NCI-H345 treated with DMSO at 0.1 percent for 48 hours (cell line): ENCODE results near the gene ALKBH5.
A peak's percentile ranks its signal among the peaks of the same experiment; 100 is the strongest.

Experiments
- DNase-seq: peaks from one replicate; lab custom pipeline; 2025; ENCODE audit not compliant: unreplicated experiment; lab: John Stamatoyannopoulos, UW

ALKBH5 gene

DNA sequence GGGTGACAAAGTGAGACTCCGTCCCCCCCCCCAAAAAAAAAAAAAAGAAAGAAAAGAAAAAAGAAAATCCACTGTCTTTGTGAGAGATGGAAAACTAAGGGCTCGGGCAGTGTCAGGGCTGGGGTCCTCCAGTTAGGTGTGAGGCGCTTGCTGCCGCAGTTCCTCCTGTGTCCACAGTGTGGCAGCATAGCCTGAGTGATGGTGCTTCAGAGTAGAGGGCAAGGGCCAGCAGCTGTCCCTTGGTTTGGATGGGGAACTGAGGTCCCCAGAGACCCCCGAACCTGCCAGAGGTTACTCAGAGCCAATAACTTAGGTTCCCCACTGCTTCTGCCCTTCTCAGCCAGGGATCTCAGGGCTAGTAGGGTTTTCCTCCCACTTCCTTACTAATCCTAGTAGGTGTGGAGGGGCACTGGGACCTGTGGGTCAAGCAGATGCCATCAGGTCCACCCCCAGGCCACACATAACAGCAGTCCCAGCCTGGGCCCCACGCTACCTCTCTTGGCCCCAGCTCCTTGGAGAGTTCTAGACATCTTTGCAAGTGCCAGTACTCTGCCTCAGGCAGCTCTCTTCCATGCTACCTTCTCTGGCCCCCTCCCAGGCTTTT lies 33.9 kb downstream of the ALKBH5 start:
- peak; percentile 0 for DNase-seq

DNA sequence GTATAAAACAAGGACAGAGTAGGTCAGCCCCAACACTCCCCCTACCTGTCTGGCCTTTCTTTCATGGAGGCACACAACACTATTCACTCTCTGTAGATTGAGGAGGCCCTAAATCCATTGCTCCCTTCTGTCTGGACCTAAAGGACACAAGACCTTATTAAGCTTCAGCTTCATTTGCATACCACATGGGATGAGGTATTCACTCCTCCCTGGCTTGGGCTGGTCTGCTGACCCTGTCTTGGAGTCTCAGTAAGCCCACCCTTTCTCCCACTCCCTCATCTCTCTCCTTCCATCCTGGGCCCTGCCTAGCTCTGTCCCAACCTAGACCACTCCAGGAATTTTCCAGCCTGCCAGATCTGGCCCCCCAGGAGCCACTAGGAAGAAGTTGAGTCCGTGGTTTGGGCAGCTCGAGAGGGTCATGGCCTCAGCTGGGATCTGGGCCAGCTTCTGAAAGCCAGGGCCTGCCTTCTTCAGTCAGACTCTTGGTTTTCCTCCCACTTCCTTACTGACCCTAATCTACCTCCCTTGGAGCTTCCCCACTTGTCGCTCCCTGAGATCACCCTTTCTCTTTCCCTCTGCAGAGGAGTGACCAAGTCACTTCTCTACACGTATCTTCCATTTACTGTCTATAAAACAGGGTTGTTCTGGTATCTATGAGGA lies 35.3 kb downstream of the ALKBH5 start:
- DNase-seq = no peak

DNA sequence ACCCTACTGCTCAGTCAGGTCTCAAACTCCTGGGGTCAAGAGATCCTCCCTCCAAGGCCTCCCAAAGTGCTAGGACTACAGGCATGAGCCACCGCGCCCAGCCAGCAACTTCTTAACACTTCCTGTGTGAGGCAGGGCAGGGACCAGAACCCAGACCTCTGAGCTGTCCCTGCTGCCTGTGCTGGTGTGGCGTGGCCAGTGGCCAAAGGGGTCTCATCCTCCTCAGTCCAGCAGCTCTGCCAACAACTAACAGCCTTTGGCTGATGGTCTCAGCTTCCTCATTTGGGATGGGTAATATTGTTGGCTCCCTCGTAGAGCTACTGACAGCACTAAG lies 40.4 kb downstream of the ALKBH5 start:
- DNase-seq = no peak

DNA sequence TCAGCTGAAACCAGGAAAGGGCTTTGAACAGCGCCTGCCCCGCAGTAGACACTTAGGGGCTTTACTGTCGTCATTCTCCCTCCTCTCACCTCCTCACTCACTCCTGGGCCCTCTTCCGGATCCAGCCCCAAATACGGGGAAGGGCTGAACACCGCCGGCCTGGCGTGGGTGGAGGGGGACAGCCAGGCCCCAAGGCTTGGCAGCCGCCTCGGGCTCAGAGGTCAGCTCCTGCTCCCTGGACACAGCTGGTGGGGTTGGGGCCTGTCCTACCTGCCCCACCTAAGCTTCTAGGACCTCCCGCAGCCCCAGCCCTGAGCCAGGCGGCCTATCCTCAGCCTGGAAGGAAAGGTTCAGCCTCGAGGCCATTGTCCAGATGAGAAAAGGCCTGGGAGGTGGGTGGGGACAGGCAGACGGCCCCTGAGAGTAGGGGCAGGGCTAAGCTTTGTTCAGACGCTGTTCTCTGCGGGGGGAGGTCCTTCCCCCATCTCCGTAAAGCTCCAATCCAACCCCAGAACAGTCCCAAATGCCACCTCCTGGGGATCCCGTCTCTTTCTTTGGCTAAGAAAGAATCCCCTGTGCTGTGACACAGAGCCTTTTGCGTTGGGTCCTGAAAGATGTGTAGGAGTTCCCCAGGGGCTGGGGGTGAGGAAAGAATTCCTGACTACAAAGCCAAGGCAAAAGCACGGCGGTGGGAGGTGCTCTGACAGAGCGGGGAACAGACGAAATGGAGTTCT lies 40.9 kb downstream of the ALKBH5 start:
- DNase-seq = no peak

DNA sequence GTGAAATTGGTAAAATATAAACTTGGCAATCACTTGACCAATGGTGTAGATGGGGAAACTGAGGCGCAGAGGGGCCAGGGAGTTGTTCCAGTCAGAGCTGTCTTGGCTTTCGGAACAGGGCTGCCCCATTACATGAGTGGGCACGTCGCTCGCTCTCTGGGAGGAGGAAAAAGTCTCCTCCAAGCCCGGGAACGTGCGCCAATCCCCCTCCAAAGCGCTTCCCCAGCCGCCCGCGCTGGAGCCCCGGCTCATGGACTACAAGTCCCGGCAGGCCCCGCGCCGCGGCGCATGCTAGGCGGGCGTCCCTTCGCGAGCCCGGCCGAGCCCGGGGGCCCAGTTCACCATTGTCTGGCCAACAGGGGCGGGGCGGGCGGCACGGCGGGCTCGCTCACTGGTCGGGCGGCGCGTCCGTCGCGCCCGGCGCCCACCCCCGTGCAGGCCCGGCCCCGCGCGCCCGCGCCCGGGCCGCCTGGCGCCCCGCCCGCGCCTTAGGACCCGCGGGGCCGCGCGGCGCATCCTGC lies 41.6 kb downstream of the ALKBH5 start, which contains the start of gene LLGL1:
TSS of gene LLGL1 (plus strand) at position 515 of the 521 bp plus-strand sequence. CDS start 48 bp downstream, outside the sequence.
- peak; percentile 65 for DNase-seq

DNA sequence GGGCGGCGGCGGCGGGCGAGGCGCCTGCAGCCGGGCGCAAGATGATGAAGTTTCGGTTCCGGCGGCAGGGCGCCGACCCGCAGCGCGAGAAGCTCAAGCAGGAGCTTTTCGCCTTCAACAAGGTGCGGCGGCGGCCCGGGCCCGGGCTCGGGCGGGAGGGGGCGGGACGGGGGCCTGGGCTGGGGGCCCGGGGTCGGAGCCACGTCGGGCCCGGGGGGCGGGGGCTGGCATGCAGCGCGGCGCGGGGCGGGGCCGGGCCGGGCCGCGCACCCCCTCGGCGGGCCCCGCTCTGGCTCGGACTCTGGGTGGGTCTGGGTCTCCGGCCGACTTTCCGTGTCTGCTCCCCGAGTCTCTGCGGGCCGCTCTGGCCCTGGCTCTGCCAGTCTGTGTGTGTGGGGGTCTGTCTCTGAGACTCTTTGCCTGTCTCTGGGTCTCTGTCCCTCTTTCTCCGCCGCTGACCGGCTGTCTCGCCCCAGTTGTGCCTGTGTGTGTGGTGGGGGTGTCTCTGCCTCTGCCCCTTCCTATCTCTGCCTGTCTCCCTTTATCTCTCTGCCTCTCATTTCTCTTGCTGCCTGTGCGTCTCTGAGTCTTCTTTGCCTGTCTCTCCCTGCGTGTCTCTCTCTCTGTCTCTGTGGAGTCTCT lies 42.1 kb downstream of the ALKBH5 start:
- DNase-seq = no peak

DNA sequence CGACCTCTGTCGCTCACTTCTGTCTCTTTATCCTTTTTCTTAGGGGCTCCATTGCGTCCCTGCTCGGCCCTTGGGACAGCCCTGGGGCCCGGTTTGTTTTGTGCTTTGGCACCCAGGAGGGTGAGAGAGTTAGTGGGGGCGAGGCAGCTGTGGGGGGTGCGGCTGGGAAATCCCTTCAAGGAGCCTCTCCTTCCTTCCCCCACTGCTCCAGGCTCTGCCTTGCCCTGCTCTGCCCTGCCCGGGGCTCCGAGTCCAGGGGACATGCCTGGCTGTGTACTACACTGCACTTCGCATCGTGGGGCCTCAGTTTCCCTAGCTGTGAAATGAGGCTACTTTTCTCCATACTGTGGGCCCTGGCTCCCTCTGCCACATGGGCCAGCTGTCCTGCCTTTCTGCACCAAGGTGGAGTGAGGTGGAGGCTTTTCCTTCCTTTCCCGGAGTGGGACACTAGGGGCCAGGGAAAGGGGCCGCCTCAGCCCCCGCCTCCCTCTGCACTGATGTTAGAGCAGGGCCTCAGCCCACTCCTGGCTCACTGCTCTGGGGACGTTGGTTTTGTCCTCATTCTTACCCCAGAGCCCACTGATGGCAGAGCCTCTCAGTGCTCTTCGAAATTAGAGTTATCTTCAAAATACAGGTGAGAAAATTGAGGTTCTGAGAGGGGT lies 42.8 kb downstream of the ALKBH5 start:
- no peak for DNase-seq

DNA sequence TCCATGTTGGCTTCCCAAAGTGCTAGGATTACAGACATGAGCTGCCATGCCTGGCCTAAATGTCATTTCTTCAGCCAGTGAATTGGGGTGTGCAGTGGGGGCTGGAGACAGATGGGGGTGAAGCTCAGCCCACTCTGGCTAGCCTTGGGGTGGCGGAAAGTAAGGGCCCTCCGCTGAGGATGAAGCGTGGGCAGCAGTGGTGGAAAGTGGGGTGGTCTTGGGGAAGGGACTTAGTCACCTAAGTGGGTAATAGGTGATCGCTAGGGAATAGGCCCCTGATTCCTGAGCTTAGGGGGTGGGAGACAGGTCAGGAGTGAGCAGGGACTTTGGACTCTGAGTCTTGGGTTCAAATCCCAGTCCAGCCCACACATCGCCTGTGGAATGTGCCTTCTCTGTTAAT lies 44.0 kb downstream of the ALKBH5 start:
- no peak for DNase-seq

DNA sequence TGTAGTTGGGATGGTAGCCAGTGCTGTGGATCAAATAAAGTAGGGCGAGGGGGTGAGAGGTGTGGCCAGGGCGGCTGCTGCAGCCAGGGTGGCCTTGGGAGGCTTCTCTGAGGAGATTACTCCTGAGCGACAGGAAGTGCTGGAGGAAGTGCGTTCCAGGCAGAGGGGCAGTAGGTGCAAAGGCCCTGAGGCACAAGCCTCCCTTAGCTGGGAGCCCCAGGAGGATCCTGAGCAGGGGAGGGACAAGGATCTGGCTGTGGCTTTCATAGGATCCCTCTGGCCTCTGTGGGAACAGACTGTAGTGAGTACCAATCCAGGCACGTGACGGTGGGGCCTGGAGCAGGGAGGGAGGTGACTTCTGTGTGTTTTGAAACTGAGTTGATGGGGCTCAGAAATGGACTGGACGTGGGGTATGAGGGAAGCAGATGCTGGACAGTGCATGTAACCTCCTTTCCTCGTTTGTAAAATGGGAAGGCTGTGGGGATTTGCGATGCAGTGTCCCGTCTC lies 44.6 kb downstream of the ALKBH5 start:
- DNase-seq = no peak

DNA sequence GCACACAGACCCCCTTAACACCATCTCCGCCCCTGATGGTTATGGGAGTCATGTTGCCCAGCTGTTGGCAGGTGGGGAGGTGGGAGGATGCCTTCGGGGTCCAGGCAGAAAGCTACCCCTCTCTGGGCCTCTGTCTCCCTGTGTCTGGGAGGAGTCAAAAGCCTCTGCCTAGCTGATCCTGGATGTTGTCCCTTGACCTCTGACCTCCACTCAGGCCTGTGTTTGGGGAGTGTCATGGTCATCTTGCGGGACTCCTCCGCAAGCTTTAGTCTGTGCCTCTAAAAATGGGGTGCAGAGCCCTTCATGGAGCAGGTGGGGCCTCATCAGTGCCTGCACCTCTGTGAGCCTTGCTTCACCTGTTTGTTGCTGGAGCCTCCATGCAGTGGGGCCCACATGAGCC lies 45.6 kb downstream of the ALKBH5 start:
- no peak for DNase-seq

DNA sequence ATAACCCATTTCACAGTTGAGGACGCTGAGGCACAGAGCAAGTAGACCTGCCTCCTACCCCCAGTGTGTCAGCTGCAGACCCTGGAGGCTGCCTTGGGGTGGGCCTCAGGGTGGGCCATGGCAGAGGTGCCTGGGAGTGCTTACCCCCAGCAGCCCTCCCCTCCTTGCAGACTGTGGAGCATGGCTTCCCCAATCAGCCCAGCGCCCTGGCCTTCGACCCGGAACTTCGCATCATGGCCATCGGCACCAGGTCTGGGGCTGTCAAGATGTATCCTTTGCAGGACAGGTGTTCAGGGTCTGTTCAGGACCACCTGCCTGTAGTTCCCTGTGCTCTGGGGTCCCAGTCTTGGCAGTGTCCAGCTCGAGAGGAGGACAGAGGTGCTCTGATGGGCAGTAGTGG lies 46.1 kb downstream of the ALKBH5 start:
- DNase-seq = no peak

DNA sequence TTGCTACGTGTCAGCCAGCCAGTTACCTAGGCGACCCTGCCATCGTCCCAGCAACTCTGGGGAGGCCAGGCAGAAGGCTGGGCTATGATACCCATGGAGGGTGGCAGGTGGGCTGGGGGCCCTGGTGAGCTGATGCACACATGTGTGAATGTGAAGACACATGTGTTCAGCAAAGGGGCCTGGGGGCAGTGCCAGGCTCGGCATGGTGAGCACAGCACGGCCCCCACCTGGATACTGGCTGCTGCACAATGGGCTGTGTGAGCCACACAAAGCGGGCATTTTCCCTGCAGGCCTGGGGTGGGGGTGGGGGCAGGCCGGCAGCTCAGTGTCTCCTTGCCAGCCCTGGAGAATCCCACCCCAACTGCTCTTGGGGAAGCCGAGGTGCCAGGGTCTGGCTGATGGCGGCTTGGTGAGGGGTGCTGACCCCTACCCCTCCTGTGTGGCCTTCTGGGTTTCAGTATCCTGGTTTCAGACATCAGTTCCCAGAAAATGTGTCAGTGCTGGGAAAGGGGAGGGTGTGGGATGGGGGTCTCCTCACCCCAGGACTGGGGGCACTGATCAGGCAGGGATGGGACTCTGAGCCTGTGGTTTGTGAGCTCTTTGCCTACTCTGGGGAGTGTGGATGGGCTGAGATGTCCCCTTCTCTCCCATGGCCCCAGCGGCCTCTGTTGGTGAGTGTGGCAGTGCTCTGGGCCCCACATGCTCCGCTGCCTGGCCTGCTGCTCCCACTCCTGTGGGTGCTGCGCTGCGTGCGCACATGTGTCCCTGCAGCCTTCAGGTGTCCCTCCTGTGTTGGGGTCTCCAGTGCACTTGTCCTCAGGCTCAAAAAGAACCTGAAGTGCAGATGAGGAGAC lies 46.9 kb downstream of the ALKBH5 start:
- DNase-seq = no peak

DNA sequence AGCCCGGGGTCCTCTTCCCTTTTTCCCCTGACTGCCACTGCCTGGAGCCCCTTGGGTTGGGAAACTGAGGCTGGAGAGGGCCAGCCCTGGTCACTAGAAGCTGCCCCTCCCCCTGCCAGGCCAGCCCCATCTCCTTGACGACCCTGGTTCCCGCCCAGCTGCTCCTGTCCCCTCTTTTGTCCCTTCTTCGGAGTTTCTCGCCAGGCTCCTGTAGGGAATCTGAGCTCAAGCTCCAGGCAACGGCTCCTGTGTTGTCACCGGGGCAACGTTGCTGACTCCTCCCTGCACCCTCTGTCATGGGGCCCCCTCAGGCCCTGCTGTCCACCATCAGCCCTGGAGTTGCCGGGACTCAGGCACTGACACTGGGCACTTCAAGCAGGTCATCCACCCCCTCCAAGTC lies 47.5 kb downstream of the ALKBH5 start:
- no peak for DNase-seq

DNA sequence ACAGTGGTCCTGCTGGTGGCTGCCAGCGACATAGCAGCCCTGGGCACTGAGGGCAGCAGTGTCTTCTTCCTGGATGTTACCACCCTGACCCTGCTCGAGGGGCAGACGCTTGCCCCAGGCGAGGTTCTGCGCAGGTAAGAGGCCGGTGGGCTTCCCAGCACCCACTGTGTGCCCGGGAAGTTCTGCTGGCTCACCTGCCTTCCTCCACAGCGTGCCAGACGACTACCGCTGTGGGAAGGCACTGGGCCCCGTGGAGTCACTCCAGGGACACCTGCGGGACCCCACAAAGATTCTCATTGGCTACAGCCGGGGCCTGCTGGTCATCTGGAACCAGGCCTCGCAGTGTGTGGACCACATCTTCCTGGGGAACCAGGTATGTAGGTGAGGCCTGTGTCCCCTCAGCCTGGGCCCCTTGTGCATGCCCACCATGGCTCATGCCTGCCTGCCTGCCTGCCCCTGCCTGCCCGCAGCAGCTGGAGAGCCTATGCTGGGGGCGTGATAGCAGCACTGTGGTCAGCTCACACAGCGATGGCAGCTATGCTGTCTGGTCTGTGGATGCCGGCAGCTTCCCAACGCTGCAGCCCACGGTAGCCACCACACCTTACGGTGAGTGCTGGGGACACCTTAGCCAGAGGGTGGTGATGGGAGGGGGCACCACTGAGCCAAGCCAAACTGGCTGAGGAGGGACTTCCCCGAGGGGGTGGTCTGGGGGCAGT lies 50.3 kb downstream of the ALKBH5 start:
- no peak for DNase-seq

DNA sequence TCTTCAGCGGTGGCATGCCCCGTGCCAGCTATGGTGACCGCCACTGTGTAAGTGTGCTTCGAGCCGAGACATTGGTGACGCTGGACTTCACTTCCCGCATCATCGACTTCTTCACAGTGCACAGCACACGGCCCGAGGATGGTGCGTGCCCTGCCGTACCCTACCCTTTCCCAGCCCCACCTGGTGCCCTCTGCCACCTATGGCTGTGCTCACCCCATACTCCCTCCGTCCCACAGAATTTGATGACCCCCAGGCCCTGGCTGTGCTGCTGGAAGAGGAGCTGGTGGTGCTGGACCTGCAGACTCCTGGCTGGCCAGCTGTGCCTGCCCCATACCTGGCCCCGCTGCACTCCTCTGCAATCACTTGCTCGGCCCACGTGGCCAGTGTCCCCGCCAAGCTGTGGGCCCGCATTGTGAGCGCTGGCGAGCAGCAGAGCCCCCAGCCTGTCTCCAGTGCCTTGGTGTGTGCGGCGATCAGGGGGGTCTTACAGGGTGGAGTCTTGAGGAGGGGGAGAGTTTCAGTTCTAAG lies 51.3 kb downstream of the ALKBH5 start:
- DNase-seq = no peak

DNA sequence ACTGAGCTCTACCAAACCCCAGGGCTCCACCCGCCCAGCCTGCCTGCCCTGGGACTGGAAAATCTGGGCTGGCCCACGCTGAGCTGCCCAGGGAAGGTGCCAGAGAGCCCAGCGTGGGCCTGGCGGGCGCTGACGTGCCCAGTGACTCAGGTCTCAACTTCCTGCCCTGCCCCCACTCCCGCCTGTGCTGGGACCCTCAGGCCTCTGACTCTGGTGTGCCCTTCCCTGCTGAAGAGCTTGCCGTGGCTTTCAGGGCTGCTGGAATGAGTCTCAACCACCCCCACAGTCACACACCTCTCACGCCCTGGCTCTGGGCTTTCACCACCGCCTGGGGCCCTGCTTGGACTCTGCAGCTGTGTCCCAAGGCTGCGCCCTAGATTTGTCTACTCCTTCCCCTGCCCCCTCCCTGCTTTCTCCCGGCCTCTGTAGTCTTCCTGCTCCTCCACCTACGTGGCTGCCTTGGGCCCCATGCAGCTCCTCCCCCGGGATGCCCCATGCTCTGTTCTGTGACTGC lies 52.2 kb downstream of the ALKBH5 start:
- DNase-seq = no peak

DNA sequence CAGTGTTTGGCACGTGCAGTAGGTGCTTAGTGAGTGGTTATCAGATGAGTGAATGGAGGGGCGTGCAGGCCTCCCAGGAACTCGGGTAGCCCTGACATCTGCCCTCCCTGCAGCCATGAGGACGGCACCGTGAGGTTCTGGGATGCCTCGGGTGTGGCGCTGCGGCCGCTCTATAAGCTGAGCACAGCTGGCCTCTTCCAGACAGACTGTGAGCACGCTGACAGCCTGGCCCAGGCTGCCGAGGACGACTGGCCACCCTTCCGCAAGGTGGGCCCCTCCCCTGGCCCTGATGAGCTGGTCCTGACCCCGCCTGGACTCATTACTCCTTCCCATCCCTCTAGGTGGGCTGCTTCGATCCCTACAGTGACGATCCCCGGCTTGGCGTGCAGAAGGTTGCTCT lies 52.9 kb downstream of the ALKBH5 start:
- DNase-seq = no peak

DNA sequence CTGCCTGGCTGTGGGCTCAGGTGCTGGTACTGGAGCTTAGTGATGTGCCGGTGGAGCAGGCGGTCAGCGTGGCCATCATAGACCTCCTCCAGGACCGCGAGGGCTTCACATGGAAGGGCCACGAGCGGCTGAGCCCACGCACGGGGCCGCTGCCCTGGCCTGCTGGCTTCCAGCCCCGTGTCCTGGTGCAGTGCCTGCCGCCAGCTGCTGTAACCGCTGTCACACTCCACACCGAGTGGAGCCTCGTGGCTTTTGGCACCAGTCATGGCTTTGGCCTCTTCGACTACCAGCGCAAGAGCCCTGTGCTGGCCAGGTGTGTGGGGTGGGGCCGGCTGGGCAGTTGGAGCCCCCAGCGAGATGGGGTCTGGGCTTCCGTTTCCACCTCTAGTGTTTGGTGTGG lies 53.8 kb downstream of the ALKBH5 start:
- no peak for DNase-seq

DNA sequence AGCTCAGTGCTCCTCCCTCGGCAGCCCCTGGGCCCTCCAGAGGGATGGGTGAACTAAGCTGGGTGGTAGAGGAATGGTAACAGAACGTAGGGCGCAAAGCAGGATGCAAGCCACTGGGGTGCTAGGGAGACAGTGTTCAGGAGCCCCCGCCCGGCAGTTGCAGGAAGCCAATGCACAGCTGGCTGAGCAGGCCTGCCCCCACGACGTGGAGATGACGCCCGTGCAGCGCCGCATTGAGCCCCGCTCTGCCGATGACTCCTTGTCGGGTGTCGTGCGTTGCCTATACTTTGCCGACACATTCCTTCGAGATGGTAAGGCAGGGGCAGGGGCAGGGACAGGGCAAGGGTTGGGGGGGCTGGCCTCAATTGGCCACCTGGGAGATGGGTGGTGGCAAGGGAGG lies 54.7 kb downstream of the ALKBH5 start:
- DNase-seq = no peak
